Measurements from ENCODE around the gene HPCAL1.

HPCAL1 gene

DNA sequence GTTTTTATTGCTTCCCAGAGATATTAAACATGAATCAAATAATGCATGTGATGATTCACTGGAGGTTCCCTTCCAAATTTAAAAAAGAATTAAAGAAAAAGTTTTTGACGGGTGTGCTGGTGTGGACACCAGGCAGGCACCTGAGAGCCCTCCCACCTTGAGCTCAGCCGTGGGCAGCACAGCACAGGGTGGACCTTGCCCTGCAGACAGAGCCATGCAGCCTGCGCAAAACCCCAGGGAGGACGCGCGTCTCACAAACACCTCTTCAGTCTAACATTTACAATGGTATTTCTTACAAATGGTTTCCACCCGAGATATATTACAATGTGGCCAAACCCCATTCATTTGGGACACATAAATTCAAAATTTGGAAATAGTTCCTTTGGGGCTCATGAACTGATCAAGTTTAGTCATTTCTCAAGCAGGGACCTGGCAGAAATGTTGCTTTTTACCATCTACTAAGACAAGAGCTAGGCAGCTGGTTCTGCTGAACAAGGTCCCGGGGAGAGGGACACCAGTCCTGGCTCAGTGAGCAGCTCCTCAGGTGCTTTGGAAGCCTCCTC is 100.0 kb downstream of the HPCAL1 start:
- DNase-seq (ENCODE audit: low read depth in 1 of 2, low spot score in 1 of 2), result no peak

DNA sequence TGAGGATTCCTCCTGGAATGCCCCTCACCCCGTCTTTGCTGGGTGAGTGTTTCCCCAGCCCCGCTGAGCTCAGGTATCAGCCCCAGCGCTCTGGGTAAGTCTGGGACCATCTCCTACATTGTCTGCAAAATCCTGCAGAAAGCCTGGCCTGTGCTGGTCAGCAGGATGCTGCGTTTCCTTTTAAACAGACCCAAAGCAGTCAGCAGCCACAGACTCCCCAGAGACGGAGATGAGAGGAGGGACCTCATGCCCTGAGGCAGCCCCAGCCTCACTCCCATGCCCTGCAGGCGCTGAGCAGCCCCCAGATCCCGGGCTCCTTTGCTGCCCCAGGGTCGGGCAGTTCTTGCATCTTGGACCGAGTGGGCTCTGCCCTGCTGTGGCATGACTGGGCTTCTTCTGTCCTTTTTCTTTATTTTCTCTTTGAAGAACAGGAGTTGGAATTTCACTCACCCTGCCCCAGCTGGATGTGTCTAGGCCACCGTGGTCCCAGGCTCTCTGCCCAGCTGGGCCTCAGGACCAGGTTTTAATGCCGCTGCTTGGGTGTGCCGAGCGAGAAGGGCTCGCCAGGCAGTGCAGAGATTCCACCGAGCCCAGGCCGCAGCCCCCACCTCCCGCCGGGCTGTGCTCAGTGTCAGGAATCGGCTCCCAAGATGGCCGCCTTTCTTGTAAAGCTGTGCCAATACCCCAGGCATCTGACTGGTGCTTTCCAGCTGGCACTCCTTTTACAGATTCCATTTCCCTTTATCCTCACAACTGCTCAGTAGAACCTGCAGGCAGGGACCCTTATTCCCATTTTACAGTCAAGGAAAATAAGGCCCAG is 101.8 kb downstream of the HPCAL1 start:
- DNase-seq (ENCODE audit: low read depth in 1 of 2, low spot score in 1 of 2), result no peak

- no peak for DNase-seq (ENCODE audit: low read depth in 1 of 2, low spot score in 1 of 2)
Observed at GRCh38 chr2:10405448-10405847, 102.7 kb downstream of the HPCAL1 start.

- DNase-seq (ENCODE audit: low read depth in 1 of 2, low spot score in 1 of 2), result no peak
Observed at GRCh38 chr2:10406016-10406415, 103.3 kb downstream of the HPCAL1 start.

DNA sequence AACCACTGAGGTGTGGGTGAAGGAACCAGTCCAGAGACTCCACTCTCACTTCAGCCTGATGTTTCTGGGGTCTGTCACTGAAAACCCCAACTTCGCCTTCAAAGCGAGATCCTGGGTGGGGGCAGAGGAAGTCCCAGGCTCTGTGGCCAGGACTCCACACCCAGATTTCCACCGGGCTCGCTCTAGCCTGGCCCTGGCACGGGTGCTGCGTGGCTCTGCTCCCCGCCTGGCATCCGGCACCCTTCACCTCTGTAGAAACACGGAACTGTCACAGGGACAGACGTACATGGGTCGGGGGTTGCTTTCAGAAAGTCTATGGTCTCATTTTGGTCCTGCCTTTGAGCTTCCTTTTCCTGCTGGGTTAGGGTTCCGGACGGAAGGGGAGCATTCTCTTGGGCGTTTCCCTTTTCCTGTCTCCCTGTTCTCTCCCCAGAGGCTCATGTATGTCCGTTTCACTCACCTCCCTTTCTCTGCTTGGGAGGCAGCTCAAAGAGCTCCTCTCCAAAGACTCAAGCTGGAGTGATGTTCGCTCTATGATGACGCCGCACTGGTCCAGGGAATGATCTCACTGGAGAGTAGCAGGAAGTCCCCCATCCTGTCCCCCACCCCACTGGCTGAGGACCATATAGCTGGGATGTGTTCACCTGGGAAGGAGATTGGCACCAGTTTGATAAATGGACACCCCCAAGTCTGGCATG is 103.9 kb downstream of the HPCAL1 start:
- no peak for DNase-seq (ENCODE audit: low read depth in 1 of 2, low spot score in 1 of 2)

- no peak for DNase-seq (ENCODE audit: low read depth in 1 of 2, low spot score in 1 of 2)
Observed at GRCh38 chr2:10407432-10407831, 104.7 kb downstream of the HPCAL1 start.

DNA sequence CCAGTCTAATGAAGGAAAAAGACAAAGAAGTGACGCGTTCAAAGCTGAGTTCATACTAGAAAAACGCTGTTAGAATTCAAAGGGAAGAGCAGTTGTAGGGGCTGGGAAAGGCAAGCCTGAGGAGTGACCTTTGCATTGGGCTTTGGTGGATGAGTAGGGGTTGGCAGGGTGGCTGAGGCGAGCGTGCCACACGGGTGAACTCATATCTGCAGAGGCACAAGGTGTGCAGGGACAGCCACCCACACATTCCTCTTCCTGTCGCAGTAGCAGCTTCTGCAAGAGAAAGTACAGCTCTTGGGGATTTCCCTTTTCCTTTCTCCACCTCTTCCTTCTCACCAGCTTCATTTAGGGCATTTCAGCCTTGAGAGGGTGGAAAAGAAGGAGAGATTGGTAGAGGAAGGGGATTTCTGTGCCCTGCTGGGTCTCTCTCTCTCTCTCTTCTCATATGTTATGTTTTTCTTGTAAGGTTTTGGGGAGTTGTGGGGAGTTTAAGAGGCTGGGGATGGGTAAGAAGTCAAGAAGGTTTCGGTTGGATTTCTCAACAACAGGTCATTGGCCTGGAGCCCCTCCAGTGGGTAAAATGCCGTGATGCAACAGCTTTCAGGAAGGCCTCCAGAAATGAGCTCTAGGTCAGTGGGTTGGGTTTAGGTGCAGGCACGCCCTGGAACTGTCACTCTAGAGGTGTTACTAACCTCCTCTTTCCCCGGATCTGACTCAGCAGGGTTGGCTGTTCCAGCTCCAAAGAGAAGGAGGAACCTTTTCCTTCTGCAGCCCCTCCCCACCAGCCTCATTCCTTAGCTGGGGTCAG is 105.3 kb downstream of the HPCAL1 start:
- DNase-seq (ENCODE audit: low read depth in 1 of 2, low spot score in 1 of 2), result peak in 1 of 2 donors; percentile 42

DNA sequence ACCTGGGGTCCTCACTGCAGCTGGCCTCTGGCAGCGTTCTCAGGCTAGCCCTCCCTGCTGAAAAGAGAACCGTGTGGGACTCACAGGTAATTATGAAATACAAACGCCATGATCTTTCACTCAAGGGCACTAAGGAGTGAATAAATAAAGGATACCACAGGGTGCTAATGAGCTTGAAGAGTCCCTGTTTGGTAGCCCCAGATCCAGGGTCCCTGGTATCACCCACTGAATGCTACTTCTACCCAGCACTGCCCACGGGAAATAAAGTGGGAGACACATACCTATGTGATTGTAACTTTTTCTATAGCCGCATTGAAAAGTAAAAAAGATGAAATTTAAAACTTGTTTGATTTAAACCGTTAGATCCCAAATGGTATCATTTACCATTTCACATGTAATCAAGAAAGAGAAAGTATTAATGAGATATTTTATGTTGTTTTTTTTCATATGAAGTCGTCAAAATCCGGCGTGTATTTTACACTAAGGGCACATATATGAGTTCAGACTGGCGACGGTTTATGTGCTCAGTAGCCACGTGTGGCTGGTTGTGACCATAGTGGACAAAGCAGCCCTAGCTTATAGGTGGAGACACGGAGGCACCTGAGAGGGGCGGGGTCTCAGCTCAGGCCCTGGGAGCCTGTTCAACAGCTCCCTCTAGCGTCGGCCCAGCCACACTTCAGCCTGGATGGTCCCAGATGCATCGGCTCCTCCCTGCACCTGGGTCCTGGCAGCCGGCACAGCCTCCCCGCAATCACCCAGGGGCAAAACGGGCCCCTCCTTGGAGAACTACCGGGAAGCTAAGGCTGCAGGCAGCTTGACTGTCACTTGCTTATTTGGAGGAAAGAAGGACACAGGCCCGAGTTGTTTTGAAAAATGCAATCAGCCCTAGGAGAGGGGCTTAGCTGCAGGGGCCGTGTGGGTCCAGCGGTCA is 106.2 kb downstream of the HPCAL1 start:
- DNase-seq (ENCODE audit: low read depth in 1 of 2, low spot score in 1 of 2), result peak; percentile 66

DNA sequence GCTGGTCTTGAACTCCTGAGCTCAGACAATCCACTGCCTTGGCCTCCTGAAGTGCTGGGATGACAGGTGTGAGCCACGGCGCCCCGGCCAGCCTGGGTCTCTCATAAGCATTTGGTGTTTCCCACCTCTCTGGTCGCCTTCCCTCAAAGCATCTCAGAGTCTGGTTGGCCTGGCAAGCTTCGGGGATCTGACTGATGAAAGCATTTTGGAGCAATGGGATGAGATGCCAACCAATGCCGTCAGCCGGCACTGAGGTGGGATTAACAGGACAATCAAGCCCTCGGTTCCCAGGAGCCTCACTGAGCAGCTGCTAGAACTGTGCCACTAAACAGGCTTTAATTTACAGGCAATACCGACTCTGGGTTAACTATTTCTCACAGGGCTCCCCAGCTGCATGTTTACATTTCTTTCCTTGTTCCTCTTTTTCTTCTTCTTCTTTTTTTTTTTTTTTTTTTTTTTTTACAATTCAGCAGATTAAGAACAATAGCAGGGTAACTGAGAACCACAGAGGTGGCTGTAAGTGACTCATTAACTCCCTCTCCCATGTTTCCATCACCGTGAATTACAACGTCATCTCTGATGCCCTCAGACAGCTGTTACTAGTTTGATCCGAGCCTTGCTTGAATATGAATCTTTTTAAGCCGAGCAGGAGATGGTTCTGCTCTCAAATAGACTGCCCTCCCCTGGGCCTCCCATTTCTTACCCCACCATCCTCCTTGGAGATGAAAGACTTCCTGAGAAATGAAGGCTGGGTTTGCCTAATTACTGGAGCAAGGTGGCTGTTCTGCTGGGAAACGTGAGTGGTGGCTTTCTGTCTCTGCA is 107.5 kb downstream of the HPCAL1 start:
- DNase-seq (ENCODE audit: low read depth in 1 of 2, low spot score in 1 of 2), result no peak

DNA sequence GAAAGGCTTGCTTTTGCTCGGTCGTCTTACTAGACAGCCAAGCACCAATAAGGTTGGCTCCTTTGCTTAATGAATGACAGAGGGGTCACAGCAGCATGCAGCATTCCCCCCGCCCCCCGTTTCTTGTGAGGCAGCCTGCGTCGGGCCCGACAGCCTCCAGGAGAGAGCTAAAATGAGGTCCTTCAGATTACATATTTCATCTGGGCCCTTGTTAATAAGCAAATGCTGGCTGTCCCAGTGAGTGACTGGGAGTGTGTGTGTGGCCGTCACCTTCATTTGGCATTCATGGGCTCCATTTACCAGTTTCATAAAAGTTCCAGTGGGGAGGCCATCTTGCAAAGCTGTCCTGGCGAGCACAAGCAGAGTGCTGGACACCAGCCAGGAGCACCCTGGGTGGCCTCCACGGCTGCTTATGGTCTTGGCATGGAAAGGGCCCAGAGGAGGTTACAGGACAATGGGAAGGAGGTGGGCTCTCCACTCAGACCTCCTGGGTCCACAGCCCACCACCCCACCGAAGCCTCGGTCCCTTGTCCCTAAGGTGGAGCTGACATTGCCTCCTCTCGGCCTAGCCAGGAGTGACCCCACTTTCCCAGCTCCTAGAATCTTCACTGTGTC is 108.2 kb downstream of the HPCAL1 start:
- DNase-seq (ENCODE audit: low read depth in 1 of 2, low spot score in 1 of 2), result no peak

DNA sequence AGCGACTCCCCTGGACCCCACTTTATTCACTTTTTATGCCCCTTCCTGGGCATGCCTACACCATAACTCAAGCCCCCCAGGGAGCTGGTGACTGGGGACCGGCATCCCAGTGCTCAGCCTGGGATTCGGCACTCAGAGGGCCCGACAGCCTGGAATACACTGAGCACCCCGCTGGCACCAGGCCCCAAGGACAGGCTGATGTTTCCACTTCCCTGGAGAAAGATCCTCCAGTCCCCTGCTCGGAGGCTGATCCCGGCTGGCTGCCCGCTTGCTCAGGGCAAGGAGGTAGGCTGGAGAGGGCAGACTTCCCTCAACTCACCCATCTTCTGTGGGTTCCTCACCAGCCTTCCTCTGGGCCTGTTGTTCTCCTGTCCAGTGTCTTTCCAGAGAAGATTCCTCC is 108.9 kb downstream of the HPCAL1 start:
- DNase-seq (ENCODE audit: low read depth in 1 of 2, low spot score in 1 of 2), result no peak

DNA sequence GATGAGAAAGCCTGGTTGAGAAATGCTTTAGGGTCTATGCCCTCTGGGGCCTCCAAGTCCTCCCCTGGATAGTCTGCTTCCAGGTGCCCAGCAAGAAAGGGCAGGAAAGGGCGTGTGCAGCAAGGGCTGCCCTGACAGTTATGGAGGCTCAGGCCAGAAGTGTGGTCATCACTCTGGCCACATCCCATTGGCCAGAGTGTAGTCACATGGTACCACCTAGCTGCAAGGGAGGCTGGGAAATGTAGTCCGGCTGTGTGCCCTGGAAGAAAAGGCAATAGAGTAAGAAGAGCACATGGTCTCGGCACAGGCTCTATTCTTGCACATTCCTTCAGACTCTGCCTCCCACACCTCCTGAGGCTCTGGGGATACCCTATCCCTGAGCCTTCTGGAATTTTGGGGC is 109.7 kb downstream of the HPCAL1 start:
- DNase-seq (ENCODE audit: low read depth in 1 of 2, low spot score in 1 of 2), result no peak

DNA sequence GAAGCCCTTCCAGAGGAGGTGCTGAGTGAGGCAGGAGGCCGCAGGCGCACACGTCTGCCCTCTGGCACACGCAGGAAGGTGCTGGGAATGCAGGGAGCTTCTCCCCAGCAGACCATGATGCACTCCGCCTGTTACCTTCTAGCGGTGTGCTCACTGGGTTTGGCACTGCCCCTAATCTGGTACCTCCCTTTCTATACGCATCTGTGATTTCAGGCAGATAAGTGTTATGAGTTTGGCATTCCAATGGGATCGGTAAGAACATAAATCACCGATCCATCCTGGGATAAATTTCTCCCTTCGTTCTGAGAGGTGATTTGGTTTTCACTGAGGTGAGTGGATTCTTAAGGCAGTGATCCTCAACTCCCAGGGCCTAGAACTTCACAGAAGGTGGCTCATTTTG is 110.8 kb downstream of the HPCAL1 start:
- no peak for DNase-seq (ENCODE audit: low read depth in 1 of 2, low spot score in 1 of 2)

- DNase-seq (ENCODE audit: low read depth in 1 of 2, low spot score in 1 of 2), result no peak
Observed at GRCh38 chr2:10413991-10414451, 111.3 kb downstream of the HPCAL1 start.

DNA sequence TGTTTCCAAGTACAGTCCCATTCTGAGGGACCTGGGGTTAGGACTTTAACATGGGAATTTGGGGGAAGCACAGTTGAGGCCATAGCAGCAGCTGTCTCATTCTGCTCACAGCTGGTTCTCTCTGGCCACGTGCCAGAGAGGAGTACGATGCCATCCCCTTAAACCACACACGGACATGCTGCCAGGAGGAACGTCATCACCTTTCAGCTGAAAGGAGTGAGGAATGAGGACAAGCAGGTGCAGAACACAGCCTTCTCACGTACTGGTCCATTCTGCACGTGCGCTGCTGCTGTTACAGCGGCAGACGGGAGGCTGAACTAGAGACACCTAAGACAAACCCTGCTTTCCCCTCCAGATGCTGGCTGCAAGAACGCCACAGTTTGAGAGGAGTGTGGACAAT is 111.9 kb downstream of the HPCAL1 start:
- no peak for DNase-seq (ENCODE audit: low read depth in 1 of 2, low spot score in 1 of 2)

DNA sequence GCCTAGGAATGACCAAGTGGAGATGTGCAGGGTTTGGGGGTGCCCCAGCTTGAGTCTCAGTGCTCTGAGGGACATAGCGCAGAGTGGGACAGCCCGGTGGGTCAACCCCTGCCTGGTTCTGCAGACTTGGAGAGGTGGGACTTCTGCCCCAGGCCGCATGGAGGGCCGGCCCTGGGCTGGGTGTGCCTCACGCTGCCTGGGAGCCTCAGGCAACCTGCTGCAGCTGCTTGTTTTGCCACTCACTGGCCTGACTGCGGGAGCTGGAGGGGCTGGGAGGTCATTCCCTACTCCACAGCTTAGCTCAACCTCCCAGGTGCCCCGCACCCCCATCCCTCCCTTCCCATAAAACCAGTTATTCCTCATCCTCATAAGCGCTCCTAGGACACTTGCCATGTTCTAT is 112.3 kb downstream of the HPCAL1 start:
- DNase-seq (ENCODE audit: low read depth in 1 of 2, low spot score in 1 of 2), result no peak

DNA sequence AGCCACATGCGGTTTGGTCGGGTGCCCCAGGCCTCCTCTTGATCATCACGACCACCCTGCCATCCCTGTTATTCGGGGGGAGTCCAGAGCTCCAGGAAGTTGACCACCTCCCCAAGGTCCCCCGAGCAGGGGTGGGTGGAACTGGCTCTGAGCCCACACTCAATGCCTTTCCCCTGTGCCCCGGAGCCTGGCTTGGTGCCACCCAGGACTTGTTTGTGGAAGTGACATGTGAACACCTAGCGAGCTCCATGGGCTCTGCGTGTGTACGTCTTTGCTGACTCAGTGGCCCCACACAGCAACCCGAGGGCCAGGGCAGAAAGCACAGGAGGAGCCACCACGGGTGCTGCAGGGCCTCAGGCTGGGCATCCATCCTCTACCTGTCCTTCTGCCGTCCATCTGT is 112.9 kb downstream of the HPCAL1 start:
- DNase-seq (ENCODE audit: low read depth in 1 of 2, low spot score in 1 of 2), result no peak

DNA sequence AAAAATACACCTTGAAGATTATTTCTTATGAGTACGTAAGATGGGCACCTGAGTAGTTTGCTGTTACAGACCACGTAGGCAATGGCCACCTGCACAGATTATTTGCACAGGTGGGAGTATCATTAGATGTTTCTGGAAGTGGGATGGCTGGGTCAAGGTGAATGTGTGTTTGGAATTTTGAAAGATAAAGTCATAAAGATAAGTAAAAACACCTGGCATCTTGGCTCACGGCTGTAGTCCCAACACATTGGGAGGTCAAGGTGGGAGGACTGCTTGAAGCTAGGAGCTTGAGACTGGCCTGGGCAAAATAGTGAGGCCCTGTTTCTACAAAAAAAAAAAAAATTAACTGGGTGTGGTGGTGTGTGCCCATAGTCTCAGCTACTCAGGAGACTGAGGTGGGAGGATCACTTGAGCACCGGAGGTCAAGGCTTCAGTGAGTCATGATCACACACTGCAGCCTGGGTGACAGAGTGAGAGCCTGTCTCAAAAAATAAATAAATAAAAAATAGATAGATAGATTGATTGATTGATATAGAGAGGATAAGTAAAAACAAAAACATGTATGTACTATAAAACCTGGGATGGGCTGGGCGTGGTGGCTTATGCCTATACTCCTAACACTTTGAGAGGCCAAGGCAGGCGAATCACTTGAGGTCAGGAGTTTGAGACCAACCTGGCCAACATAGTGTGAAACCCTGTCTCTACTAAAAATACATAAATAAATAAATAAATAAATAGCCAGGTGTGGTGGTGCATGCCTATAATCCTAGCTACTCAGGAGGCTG is 115.0 kb downstream of the HPCAL1 start:
- no peak for DNase-seq (ENCODE audit: low read depth in 1 of 2, low spot score in 1 of 2)
